Measurements from ENCODE around the gene FBLN2.

The FBLN2 gene

GRCh38 chr3:13550791-13551360, 2.0 kb downstream of the FBLN2 start:
- H3K27ac ChIP-seq (replicated peaks): no peak overlapping the region
- peaks cover 27% of the 10 kb centered on the region for H3K27me3 ChIP-seq (ENCODE audit: insufficient read depth, poor library complexity, severe bottlenecking)
- DNase-seq (ENCODE audit: low read depth in 1 of 2, low spot score in 1 of 2): no peak
- TF ChIP-seq SPI1 (IDR thresholded peaks at IDR 0.05; ENCODE audit: borderline replicate concordance, low read depth) (no peak), GABPA (IDR thresholded peaks at IDR 0.05; ENCODE audit: low read depth) (no peak), REST (IDR thresholded peaks at IDR 0.05; ENCODE audit: insufficient replicate concordance, low read depth) (no peak), CTCF (IDR thresholded peaks at IDR 0.05; ENCODE audit: insufficient read depth, low read length) (no peak), POLR2AphosphoS5 (IDR thresholded peaks at IDR 0.05; ENCODE audit: low read depth) (no peak)
- H3K4me3 ChIP-seq (replicated peaks; ENCODE audit: insufficient read depth, low read length): no peak overlapping the region

- DNase-seq (ENCODE audit: low read depth in 1 of 2, low spot score in 1 of 2): no peak
- Histone ChIP-seq H3K4me3 (replicated peaks; ENCODE audit: insufficient read depth, low read length) (no peak overlapping the region), H3K27me3 (ENCODE audit: insufficient read depth, poor library complexity, severe bottlenecking) (peaks cover 20% of the 10 kb centered on the region), H3K27ac (replicated peaks) (no peak overlapping the region)
- TF ChIP-seq REST (IDR thresholded peaks at IDR 0.05; ENCODE audit: insufficient replicate concordance, low read depth) (no peak), CTCF (IDR thresholded peaks at IDR 0.05; ENCODE audit: insufficient read depth, low read length) (no peak), GABPA (IDR thresholded peaks at IDR 0.05; ENCODE audit: low read depth) (no peak), POLR2AphosphoS5 (IDR thresholded peaks at IDR 0.05; ENCODE audit: low read depth) (no peak), SPI1 (IDR thresholded peaks at IDR 0.05; ENCODE audit: borderline replicate concordance, low read depth) (no peak)
These were observed 4.1 kb downstream of the FBLN2 start for GRCh38 chr3:13552857-13553652.

GRCh38 chr3:13553686-13554085, 4.8 kb downstream of the FBLN2 start:
- no peak overlapping the region for H3K4me3 ChIP-seq (replicated peaks; ENCODE audit: insufficient read depth, low read length)

More at GRCh38 chr3:13553686-13554085, 4.8 kb downstream of the FBLN2 start:
- no peak for DNase-seq (ENCODE audit: low read depth in 1 of 2, low spot score in 1 of 2)
- Histone ChIP-seq H3K27me3 (ENCODE audit: insufficient read depth, poor library complexity, severe bottlenecking) (peaks cover 14% of the 10 kb centered on the region), H3K27ac (replicated peaks) (no peak overlapping the region)
- TF ChIP-seq POLR2AphosphoS5 (IDR thresholded peaks at IDR 0.05; ENCODE audit: low read depth) (no peak), GABPA (IDR thresholded peaks at IDR 0.05; ENCODE audit: low read depth) (no peak), REST (IDR thresholded peaks at IDR 0.05; ENCODE audit: insufficient replicate concordance, low read depth) (no peak), CTCF (IDR thresholded peaks at IDR 0.05; ENCODE audit: insufficient read depth, low read length) (no peak), SPI1 (IDR thresholded peaks at IDR 0.05; ENCODE audit: borderline replicate concordance, low read depth) (no peak)

Data from HL-60 (cell line).